ENCODE data around the gene RARRES2. TPM values are rescaled to one million over a fixed set of nuclear protein-coding genes. Genes with fewer than 3 reads are reported as not detected.

RARRES2 gene
- total RNA-seq, 1 experiment from 2014 or later = 60.9 TPM

GRCh38 chr7:150322114-150322832 lies 19.2 kb downstream of the RARRES2 start:
- peak overlapping the region; percentile 15 for H3K18ac ChIP-seq (ENCODE audit: insufficient read length, low read depth, low read length)
- H2BK15ac ChIP-seq (ENCODE audit: low read depth, low read length) = no peak overlapping the region
- H3K23me2 ChIP-seq (ENCODE audit: insufficient read length, low read depth, low read length, poor library complexity, severe bottlenecking) = peaks cover 7% of the 10 kb centered on the region
- no peak overlapping the region for H2AK5ac ChIP-seq (ENCODE audit: insufficient read length, low read length)
- no peak overlapping the region for H3T11ph ChIP-seq (ENCODE audit: low read length)
- Mint-ChIP-seq H3K36me3 (ENCODE audit: insufficient read depth in 1 of 3, low read depth in 3 of 3) (peaks cover 0 to 28% (median 0%) of the 10 kb centered on the region in 3 experiments; a peak in 2 of 7 replicates), H3K4me1 (peaks cover 34 to 44% of the 10 kb centered on the region in 2 experiments), H3K27ac (peak overlapping the region in 1 of 3 experiments; percentile 86; a peak in 2 of 7 replicates), H3K4me3 (peak overlapping the region in 1 of 2 experiments; percentile 87; a peak in 2 of 5 replicates), H3K9me3 (no peaks in the 10 kb centered on the region), H3K27me3 (ENCODE audit: low read depth) (peaks cover 30% of the 10 kb centered on the region)
- H3K4me2 ChIP-seq (ENCODE audit: insufficient read depth, insufficient read length, low read length) = no peak overlapping the region
- H3K4me1 ChIP-seq (ENCODE audit: insufficient read depth, low read length) = peaks cover 5% of the 10 kb centered on the region
- H3K79me1 ChIP-seq (ENCODE audit: insufficient read depth, low read depth, low read length, poor library complexity, severe bottlenecking) = no peaks in the 10 kb centered on the region
- peak overlapping the region; percentile 5; the same call in 1 of the 2 replicates for H3K14ac ChIP-seq (ENCODE audit: insufficient read depth, low read length)
- no peaks in the 10 kb centered on the region for H3K27me3 ChIP-seq (ENCODE audit: insufficient read depth, low read length)
- no peak overlapping the region for H2AFZ ChIP-seq (ENCODE audit: low read length)
- H2BK20ac ChIP-seq (ENCODE audit: low read depth, low read length, poor library complexity, severe bottlenecking) = no peak overlapping the region
- H3K56ac ChIP-seq (ENCODE audit: insufficient read length, low read depth, low read length) = no peak overlapping the region
- no peaks in the 10 kb centered on the region for H3K9me3 ChIP-seq (ENCODE audit: control insufficient read depth, low read depth, low read length)
- H3K79me2 ChIP-seq (ENCODE audit: insufficient read depth, low read length) = no peaks in the 10 kb centered on the region
- H3K4ac ChIP-seq (ENCODE audit: low read depth, low read length) = no peak overlapping the region
- no peak overlapping the region for H3K23ac ChIP-seq (ENCODE audit: insufficient read length, low read depth, low read length)
- H4K91ac ChIP-seq (ENCODE audit: insufficient read length, low read depth, low read length) = no peak overlapping the region
- H4K8ac ChIP-seq (replicated peaks; ENCODE audit: insufficient read length, low read depth, low read length) = no peak overlapping the region
- H2BK12ac ChIP-seq (ENCODE audit: insufficient read length, low read depth, low read length) = no peak overlapping the region
- no peaks in the 10 kb centered on the region for H4K20me1 ChIP-seq (ENCODE audit: control insufficient read depth, insufficient read depth, insufficient read length)
- TF ChIP-seq CTCF (conservative IDR thresholded peaks at IDR 0.05) = no peak
- no peak for DNase-seq
- H2BK120ac ChIP-seq (ENCODE audit: low read depth, low read length, poor library complexity, severe bottlenecking) = no peak overlapping the region
- no peak overlapping the region for H4K5ac ChIP-seq (ENCODE audit: insufficient read length, low read depth, low read length)
- no peak overlapping the region for H3K27ac ChIP-seq (ENCODE audit: insufficient read length, low read depth, low read length)
- no peak overlapping the region for H3K9ac ChIP-seq (ENCODE audit: extremely low read depth, insufficient read length, low read length)
- no CpG with 5 or more reads among the region's 4 CpGs for WGBS (ENCODE audit: extremely low coverage, insufficient read length, low lambda C conversion rate)
- no peak overlapping the region for H2BK5ac ChIP-seq (ENCODE audit: insufficient read length, low read length)
